Omental fat pad (tissue), 4 donors: ENCODE results near the gene ALDH5A1. TPM values are rescaled to one million over a fixed set of nuclear protein-coding genes. Genes with fewer than 3 reads are reported as not detected.
A peak's percentile ranks its signal among the peaks of the same experiment; 100 is the strongest.

Source experiments
- ATAC-seq: fragments of 150-250 bp; one replicate; pipeline ENCODE4 v1.9.1; 2016; ENCODE audit warnings: mild to moderate bottlenecking, moderate library complexity; ENCODE audit not compliant: low FRiP score
- DNase-seq: peaks from one replicate; pipeline ENCODE4 v3.0.0-alpha.2; 2019; ENCODE audit warnings: low spot score
- CTCF ChIP-seq, 3 donors: fragments of 450-650 bp; IDR thresholded peaks; one replicate each; pipeline ENCODE4 v1.5.1; 2016 to 2017; ENCODE audit warnings: antibody characterized with exemption in 3 of 3, mild to moderate bottlenecking in 3 of 3, moderate library complexity in 2 of 3
- total RNA-seq, 4 donors: library from RNA; depleted of rRNA; stranded (reverse); fragments of >200 nt; gene quantifications; one replicate each; pipeline ENCODE4 v1.1.0, GENCODE V29; 2016

Gene ALDH5A1
- total RNA-seq, 4 donors from 2014 or later = 3.8 to 6.1 (median 4.9) TPM

- ATAC-seq = no peak
Observed at GRCh38 chr6:24576447-24576846, 81.7 kb downstream of the ALDH5A1 start.

GRCh38 chr6:24581084-24581669 lies 86.4 kb downstream of the ALDH5A1 start:
- DNase-seq = peak; percentile 80
- no peak for TF ChIP-seq CTCF (IDR thresholded peaks at IDR 0.05)
- no peak for ATAC-seq

More at GRCh38 chr6:24576447-24576846, 81.7 kb downstream of the ALDH5A1 start:
- no peak for TF ChIP-seq CTCF (IDR thresholded peaks at IDR 0.05)
- DNase-seq = no peak

- ATAC-seq (no peak), DNase-seq (peak; percentile 66)
- no peak for TF ChIP-seq CTCF (IDR thresholded peaks at IDR 0.05)
Observed at GRCh38 chr6:24583463-24584381, 89.0 kb downstream of the ALDH5A1 start.

- ATAC-seq (no peak), DNase-seq (no peak)
- no peak for TF ChIP-seq CTCF (IDR thresholded peaks at IDR 0.05)
Observed at GRCh38 chr6:24584382-24584720, 89.6 kb downstream of the ALDH5A1 start.

Other genes starting within 250 kb of the ALDH5A1 start
- gene DCDC2, start 136.9 kb upstream of the ALDH5A1 start, total RNA-seq = under 1 TPM in 1 of 4 donors, not detected in 3; 0.09 TPM
- gene MRS2, start 92.0 kb upstream of the ALDH5A1 start, total RNA-seq = 10 to 100 TPM; 22.8 to 27.5 (median 24.8) TPM
- gene GPLD1, start 5.4 kb upstream of the ALDH5A1 start, total RNA-seq = 1 to 10 TPM; 3.6 to 9.7 (median 5.5) TPM
- under 1 TPM; 0.09 to 0.16 (median 0.12) TPM for gene KIAA0319, start 151.2 kb downstream of the ALDH5A1 start, total RNA-seq
- 10 to 100 TPM; 24.0 to 40.2 (median 33.1) TPM for gene TDP2, start 171.9 kb downstream of the ALDH5A1 start, total RNA-seq
- 10 to 100 TPM in 1 of 4 donors, 1 to 10 TPM in 3; 5.8 to 10.4 (median 7.7) TPM for gene ACOT13, start 172.1 kb downstream of the ALDH5A1 start, total RNA-seq
- 10 to 100 TPM; 54.4 to 81.3 (median 78.4) TPM for gene C6orf62, start 224.2 kb downstream of the ALDH5A1 start, total RNA-seq